IPS-18c (cell line): ENCODE data around the gene NAV1.
"Not testable (repeated sequence)": the region's sequence is repeated elsewhere in the genome, so short reads cannot be mapped to it uniquely, and the experiment has no call there.

Experiments used
- H3K4me3 ChIP-seq: 2 replicates; pipeline ENCODE4 v1.7.0; 2013; ENCODE audit warnings: low read depth, mild to moderate bottlenecking, low read length, moderate library complexity; ENCODE audit not compliant: insufficient read depth
- H3K9me3 ChIP-seq: one replicate; pipeline ENCODE4 v1.6.1; 2013; ENCODE audit warnings: mild to moderate bottlenecking, low read length, moderate library complexity; ENCODE audit not compliant: control insufficient read depth, insufficient read depth

NAV1 gene

DNA sequence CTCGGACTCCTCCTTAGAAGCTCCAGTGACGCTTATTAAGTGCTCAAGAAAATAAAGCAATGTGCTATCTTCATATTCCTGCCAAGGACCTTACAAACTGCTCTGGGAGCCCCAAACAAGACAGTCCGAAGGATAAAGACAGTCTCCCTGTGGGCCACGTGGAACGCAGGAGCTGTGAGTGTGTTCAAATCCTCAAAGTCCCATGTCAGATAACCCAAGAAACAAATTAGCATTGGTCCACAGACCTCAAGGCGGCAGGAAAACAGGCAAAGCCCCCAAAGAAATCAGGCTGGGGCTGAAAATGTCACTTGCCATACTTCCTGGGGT is 3.0 kb upstream of the NAV1 start:
- Histone ChIP-seq H3K9me3 (no peaks in the 10 kb centered on the region), H3K4me3 (no peak overlapping the region)

DNA sequence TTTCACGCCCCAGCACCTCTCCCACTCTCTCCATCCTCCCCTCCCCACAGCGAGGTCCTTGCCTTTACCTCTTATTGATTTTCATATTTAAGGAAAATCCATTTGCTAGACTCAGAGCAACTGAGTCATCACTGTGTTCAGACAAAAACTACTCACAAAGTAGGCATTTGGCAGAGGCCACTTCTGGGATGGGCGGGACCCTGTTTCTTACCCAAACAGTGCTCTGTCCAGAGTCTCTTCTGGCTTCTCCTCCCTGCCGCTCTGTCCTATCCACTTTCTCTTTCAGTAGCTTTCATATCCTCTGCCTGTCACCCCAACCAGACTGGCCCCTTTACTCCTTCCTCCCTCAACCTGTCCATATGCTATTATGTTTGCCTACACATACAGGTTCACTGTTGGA is 2.4 kb upstream of the NAV1 start:
- no peaks in the 10 kb centered on the region for H3K9me3 ChIP-seq
- no peak overlapping the region for H3K4me3 ChIP-seq

- no peak overlapping the region for H3K4me3 ChIP-seq
- H3K9me3 ChIP-seq, result no peaks in the 10 kb centered on the region
These were observed 1.9 kb upstream of the NAV1 start for GRCh38 chr1:201537028-201537427.

- H3K9me3 ChIP-seq, result no peaks in the 10 kb centered on the region
- no peak overlapping the region for H3K4me3 ChIP-seq
These were observed 1.5 kb upstream of the NAV1 start for GRCh38 chr1:201537467-201537866.

- H3K4me3 ChIP-seq, result peak overlapping the region; percentile 65
These were observed 876 bp upstream of the NAV1 start for GRCh38 chr1:201537891-201538611.

DNA sequence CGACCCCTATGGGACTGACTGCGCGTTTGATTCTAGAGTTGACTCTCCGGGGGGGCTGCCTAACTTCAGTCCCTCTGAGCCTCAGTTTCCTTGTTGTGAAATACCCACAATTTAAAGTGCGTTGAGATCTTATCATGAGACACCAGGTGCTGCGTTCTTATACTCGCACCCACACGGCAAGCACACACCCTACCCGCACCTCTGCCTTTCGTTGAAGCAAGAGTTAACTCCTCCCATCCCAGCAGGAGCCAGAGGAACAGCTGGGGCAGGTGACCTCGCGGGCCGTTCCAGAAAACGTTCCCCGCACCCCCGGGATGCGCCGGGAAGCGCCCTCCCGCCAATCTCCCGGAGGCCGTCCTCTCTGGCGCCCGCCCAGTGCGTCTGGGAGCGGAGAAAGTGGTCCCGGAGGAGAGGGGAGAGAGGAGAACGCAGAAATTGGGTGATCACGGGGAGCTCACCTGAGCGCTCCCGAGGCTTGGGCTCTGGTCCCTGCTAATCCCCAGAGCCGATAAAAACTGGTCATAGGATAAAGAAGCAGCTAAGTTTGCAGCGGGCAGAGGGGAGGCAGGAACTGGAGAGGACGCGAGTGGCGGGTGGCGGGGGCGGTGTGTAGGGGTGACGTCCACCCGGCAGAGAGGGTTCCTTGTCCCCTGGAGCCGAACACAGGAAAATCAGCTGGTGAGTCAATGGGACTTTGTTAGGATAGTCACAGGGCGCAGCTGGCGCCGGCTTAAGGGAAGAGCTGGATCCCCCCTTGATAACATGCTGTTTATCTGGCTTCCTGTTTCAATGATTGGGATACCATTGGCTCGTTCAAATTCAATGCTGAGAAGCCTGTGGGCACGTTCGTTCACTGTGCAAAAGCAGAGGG is 869 bp downstream of the NAV1 start:
- Histone ChIP-seq H3K4me3 (peak overlapping the region; percentile 65), H3K9me3 (no peaks in the 10 kb centered on the region)

More at GRCh38 chr1:201537891-201538611, 876 bp upstream of the NAV1 start:
- H3K9me3 ChIP-seq, result no peaks in the 10 kb centered on the region

- Histone ChIP-seq H3K4me3 (no peak overlapping the region), H3K9me3 (no peaks in the 10 kb centered on the region)
These were observed 2.2 kb downstream of the NAV1 start for GRCh38 chr1:201540846-201541735.

DNA sequence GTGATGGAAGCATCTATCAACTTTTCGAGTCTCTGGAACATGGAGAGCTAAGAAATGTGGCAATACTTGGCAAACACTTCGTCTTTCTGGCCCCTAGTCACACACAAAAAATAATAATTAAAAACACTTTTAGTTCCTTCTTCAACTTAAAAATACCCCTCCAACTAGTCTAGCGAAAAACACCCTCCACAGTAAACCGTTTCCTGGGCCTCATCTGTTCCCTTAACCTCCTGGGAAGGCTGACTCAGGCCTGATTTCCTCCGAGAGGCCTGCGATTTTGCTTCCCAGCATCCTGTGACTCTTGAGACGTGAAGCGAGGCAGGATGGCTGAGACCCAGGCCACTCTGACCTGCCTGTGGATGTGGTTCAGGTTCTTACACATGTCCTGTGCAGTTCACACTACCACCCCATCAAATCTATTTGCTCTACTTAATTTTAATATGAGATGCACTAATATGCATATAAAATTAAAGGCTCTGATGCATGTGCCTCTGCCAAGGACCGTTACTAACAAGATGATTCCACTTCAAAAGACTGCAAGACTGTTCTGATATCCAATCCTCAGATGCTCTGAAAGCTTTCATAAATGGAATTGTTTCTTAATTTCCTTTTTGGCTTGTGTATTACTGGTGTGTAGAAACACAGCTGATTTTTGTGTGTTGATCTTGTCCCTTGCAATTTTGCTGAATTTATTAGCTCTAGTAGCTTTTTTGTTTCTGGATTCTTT is 3.5 kb downstream of the NAV1 start:
- no peaks in the 10 kb centered on the region for H3K9me3 ChIP-seq
- H3K4me3 ChIP-seq, result no peak overlapping the region

- Histone ChIP-seq H3K4me3 (no peak overlapping the region), H3K9me3 (no peaks in the 10 kb centered on the region)
These were observed 5.1 kb downstream of the NAV1 start for GRCh38 chr1:201543871-201544642.

GRCh38 chr1:201544710-201545109 is 5.8 kb downstream of the NAV1 start:
- Histone ChIP-seq H3K9me3 (no peaks in the 10 kb centered on the region), H3K4me3 (no peak overlapping the region)

DNA sequence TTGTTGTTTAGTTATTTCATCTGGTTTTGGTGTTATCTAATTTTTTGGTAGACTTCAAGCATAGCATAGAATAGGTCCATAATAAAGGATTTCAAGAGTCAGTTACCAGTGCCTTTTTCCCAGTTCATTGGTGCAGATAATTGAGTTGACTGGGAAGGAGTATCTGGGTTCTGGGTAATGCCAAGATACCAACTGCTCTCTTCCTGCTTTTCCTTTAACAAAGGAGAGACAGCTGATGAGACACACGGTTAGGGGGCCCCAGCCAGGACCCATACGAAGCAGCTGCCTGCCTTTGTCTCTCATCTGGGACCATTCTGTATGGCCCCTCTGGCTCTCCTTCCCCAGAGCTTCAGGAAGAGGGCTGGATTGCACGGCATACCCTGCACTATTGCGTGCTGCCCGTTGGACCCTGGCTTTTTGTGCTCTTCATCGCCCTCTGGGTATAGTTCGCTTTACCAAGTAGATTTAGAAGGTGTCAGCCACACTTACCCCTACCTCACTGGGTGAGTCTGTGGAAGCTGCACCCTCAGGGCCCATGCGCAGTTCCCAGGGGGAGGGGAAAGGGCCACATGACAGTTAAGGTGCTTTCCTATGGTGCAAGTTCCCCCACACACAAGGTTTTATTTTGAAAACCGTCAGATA is 7.0 kb downstream of the NAV1 start:
- Histone ChIP-seq H3K4me3 (no peak overlapping the region), H3K9me3 (no peaks in the 10 kb centered on the region)

- H3K9me3 ChIP-seq, H3K4me3 ChIP-seq: not testable (repeated sequence)
These were observed 10.6 kb downstream of the NAV1 start for GRCh38 chr1:201549522-201549921.

- Histone ChIP-seq H3K4me3 (no peak overlapping the region), H3K9me3 (no peaks in the 10 kb centered on the region)
These were observed 12.2 kb downstream of the NAV1 start for GRCh38 chr1:201551096-201551495.

- Histone ChIP-seq H3K9me3 (no peaks in the 10 kb centered on the region), H3K4me3 (no peak overlapping the region)
These were observed 13.2 kb downstream of the NAV1 start for GRCh38 chr1:201551877-201552731.

GRCh38 chr1:201552941-201553351 is 14.0 kb downstream of the NAV1 start:
- H3K4me3 ChIP-seq, result no peak overlapping the region
- no peaks in the 10 kb centered on the region for H3K9me3 ChIP-seq
